DMS53 treated with DMSO at 0.1 percent for 48 hours (cell line): ENCODE data around the gene RRAGD.
"Not testable (repeated sequence)": the region's sequence is repeated elsewhere in the genome, so short reads cannot be mapped to it uniquely, and the experiment has no call there.

Experiments
- DNase-seq: peaks from one replicate; lab custom pipeline; 2025; ENCODE audit not compliant: unreplicated experiment; lab: John Stamatoyannopoulos, UW

RRAGD gene

GRCh38 chr6:89411145-89412070 lies 665 bp downstream of the RRAGD start:
- peak; percentile 22 for DNase-seq

DNA sequence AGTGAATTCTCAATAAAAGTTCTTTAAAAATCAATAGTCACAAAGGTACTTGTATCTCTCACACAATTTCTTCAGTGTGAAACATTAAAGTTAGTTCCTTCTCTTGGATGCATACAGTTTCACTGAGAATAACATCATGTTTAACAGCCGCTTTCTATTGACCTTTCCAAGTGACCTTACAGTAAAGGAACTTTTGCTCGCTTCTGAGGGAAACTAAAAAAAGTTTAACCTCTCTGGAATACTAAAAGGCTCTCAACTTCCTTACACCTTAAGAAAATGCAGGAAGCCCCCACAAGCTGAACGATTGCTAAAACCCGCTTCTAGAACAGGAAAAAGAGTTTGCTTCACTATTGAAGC lies 1.3 kb downstream of the RRAGD start:
- no peak for DNase-seq

GRCh38 chr6:89410231-89410761 lies 1.8 kb downstream of the RRAGD start:
- DNase-seq: no peak

GRCh38 chr6:89409461-89410035 lies 2.5 kb downstream of the RRAGD start:
- DNase-seq: no peak

DNA sequence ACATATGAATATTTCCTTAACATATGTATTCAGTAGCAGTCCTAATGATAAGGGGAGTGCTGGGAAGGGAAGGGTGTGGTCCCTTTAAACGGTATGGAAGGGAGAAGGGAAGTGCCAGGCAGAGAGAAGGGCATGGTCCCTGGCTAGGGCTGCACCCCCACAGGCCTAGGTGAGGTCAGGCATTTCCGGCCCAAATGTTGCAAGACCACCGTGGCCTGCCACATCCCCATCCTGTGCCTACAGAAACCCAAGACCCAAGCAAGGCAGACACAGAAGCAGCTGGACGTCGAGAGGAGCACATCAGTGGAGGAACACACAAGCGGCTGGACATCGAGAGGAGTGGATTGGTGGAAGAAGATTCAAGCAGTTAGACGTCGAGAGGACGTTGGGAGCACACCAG lies 5.9 kb downstream of the RRAGD start:
- DNase-seq: no peak

DNA sequence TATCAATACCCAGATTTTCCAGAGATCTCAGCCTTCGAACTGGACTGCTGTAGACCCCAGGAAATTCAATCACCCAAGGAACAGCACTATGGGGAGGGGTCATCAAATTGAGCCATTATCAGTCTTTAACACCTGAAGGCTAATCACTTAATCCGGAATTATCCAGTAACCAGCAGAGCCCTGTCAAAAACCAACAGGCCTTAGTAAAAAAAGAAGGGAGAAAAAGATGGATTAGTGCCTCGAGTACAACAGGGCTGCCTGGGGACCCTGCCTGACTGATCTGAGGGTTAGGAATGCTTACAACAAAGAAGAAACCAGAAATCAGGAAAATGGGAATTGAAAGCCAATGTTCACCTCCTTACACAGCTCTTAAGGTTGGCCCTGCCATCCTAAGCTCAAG lies 7.6 kb downstream of the RRAGD start:
- no peak for DNase-seq

- DNase-seq: no peak
Observed at GRCh38 chr6:89402776-89403175, 9.3 kb downstream of the RRAGD start.

GRCh38 chr6:89400912-89401399 lies 11.1 kb downstream of the RRAGD start:
- DNase-seq: no peak

DNA sequence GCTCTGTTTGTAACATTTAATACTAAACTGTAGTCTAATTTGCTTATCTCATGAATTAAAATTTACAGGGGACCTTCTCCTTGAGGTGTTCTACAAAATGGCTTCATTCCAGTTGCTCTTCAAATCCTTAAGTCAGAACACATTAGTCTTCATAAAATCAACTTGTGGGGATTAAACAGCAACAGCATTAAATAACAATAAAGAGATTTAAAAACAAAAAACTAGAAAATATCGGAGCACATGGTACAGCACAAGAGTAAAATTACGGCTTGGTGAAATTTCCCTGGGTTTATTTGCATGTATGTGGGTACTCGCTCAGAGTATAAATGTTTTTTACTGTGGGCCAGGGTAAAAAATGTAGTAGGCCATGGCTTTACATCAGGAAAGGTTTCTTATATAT lies 12.0 kb downstream of the RRAGD start:
- no peak for DNase-seq

- DNase-seq: no peak
Observed at GRCh38 chr6:89398762-89399525, 13.1 kb downstream of the RRAGD start.

- not testable (repeated sequence) for DNase-seq
Observed at GRCh38 chr6:89397884-89398283, 14.2 kb downstream of the RRAGD start.

DNA sequence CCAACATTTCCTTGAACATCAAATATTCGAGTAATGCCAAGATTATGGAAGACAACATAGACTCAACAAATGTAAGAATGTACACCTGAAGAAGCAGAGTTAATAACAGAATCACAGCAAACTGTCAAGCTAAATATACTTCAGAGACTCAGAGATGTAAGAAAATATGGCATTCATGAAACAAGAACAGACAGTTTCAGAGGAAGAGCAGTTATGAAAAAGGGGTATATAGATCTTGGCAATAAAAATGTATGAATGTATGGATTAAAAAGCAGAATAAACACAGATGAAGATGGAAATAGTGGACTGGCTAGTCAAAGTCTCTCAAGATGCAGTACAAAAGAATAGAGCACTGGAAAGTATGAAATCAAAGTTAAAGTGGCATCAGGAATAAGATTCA lies 18.4 kb downstream of the RRAGD start:
- no peak for DNase-seq

DNA sequence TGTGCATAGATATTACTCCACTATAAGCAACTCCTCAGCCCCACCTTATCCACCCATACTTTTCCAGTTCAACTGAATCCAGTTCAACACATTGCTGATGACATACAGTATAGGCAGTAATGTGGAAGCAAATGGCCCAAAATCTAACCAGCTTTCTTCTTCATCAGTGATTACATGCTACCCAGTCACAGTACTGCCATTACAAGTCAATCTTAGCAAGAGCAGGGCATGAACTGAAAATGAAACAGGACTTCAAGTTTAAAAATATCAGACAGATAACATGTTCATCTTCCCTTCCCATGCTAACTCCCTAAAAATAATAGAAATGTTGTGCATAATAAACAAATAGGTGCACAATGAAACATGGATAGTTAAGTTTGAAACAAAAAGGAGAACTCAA lies 19.2 kb downstream of the RRAGD start:
- DNase-seq: no peak

DNA sequence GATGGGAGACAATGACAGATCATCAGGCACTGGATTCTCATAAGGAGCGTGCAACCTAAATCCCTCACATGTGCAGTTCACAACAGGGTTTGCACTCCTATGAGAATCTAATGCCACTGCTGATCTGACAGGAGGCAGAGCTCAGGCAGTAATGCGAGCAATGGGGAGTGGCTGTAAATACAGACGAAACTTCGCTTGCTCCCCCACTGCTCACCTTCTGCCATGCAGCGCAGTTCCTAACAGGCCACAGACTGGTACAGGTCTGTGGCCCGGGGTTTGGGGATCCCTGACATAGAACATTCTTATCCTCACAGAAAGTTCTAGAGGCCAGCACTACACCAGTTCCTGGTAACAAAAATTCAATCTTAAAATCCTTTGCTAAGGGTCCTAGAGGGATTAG lies 23.2 kb downstream of the RRAGD start:
- no peak for DNase-seq

DNA sequence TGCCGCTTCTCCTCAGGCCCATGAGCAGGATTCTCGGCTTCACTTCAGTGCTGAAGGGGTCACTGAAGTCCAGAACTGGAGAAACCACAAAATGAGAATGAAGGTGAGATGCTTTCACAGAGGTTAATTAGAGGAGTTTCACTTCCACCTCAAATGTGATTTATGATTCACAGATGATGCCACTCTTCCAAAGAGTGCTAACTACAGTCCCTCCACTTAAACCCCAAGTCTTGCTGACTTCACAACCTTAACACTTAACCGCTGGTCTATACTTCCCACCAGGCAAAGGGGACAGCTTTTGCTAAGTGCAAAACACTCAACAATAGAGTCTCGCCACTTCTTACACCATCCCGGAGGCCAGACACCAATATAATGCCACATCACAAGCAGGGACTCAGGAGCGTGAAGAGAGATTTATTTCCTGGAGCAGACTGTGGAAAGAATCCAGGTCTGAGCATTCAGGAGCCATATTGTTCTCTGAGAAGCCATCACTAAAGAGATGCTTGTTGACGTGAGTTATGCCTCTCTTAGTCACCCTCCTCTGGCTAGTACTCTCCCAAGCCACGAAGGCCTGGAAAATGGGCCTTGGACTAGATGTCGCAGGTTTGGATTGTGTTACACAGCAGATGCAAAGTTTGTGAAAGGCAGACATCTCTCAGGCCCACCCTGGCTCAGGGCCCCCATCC lies 24.4 kb downstream of the RRAGD start:
- no peak for DNase-seq

- DNase-seq: no peak
Observed at GRCh38 chr6:89386917-89387491, 25.1 kb downstream of the RRAGD start.

DNA sequence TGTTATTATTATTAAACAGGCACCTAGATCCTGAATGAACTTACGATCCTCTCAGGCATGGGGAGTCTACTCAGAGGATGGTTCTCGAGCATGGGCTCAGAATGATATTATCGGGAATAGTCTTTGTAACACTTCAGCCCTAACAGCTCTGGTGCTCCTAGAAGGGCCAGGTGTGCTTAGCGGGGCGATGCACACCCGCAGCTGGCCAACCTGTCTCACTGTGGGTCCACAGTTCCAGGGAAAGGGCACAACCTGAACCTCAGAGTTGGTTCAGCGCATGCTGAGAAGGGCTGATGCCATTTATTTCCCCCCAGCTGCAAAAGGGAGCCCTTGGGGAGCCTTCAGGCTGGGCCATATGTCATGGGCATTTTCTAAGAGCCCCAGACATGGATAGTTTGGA lies 26.2 kb downstream of the RRAGD start:
- DNase-seq: no peak

- DNase-seq: peak; percentile 61
Observed at GRCh38 chr6:89385156-89385667, 26.9 kb downstream of the RRAGD start.

DNA sequence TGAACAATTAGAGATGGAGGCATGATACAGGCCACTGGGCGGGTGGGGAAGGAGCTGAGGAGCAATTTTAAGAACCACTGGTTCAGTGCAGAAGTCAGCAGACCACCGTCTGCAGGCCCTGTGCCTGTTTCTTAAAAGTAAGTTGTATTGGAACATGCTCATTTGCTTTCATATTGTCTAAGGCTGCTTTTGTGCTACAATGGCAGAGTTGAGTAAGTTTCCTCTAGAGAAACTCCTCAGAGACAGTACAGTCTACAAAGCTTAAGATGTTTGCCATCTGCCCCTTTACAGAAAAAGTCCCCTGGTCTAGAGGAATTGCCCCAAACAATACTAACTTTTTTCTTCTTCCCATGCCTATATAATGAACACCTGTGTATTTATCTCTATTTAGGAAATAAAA lies 31.0 kb downstream of the RRAGD start:
- no peak for DNase-seq

GRCh38 chr6:89379281-89379680 lies 32.8 kb downstream of the RRAGD start:
- DNase-seq: no peak
